H1 (cell line): Measurements from ENCODE around the gene GPR68. TPM values are rescaled to one million over a fixed set of nuclear protein-coding genes. Genes with fewer than 3 reads are reported as not detected.

Source experiments
- CTCF ChIA-PET: fragments of 300-600 bp; sonication (Branson Sonifier 250); formaldehyde crosslinking; loops from one replicate; lab custom pipeline; 2021; ENCODE audit not compliant: partially characterized antibody; lab: Charles Lee
- POLR2A ChIA-PET: fragments of 300-600 bp; sonication (Branson Sonifier 250); formaldehyde crosslinking; loops from one replicate; lab custom pipeline; 2021; ENCODE audit warnings: inconsistent platforms; ENCODE audit not compliant: partially characterized antibody; lab: Charles Lee
- DNase-seq, 2 experiments: peaks; one replicate each; pipeline versions ENCODE4 v3.0.0 to v3.0.0-alpha.2; 2010 to 2022; ENCODE audit warnings: low spot score in 2 of 2, low read depth in 1 of 2, mixed read lengths in 1 of 2
- FAIRE-seq: peaks from 2 replicates; lab custom pipeline; 2011; peaks lifted over from hg19 to GRCh38; lab: Jason Lieb, UNC
- H2AFZ ChIP-seq: 2 replicates; pipeline ENCODE4 v1.8.1; 2012; ENCODE audit warnings: low read length, inconsistent platforms
- H2AK5ac ChIP-seq: 2 replicates; pipeline ENCODE4 v1.6.1; 2013; ENCODE audit warnings: low read depth, low read length
- H2BK120ac ChIP-seq: replicated peaks from 2 replicates; pipeline ENCODE3; 2013; ENCODE audit warnings: low read depth, low read length, inconsistent platforms
- H2BK12ac ChIP-seq: 2 replicates; pipeline ENCODE4 v1.6.1; 2013; ENCODE audit warnings: low read depth, low read length
- H2BK15ac ChIP-seq: 2 replicates; pipeline ENCODE4 v1.6.1; 2013; ENCODE audit warnings: low read length
- H2BK20ac ChIP-seq: 2 replicates; pipeline ENCODE4 v1.6.1; 2013; ENCODE audit warnings: low read length
- H2BK5ac ChIP-seq: 2 replicates; pipeline ENCODE4 v1.6.1; 2013; ENCODE audit warnings: low read depth, low read length
- H3K14ac ChIP-seq: 2 replicates; pipeline ENCODE4 v1.6.1; 2013; ENCODE audit warnings: inconsistent platforms; ENCODE audit not compliant: insufficient read length
- H3K18ac ChIP-seq: 2 replicates; pipeline ENCODE4 v1.6.1; 2013; ENCODE audit warnings: low read length; ENCODE audit errors: extremely low read depth
- H3K23ac ChIP-seq: 2 replicates; pipeline ENCODE4 v1.6.1; 2013; ENCODE audit warnings: inconsistent platforms; ENCODE audit not compliant: insufficient read length
- H3K23me2 ChIP-seq: 2 replicates; pipeline ENCODE4 v1.6.1; 2013; ENCODE audit warnings: low read depth, low read length
- H3K27ac ChIP-seq: 2 replicates; pipeline ENCODE4 v1.6.1; 2011; ENCODE audit warnings: low read depth, low read length, inconsistent platforms
- H3K27me3 ChIP-seq, 4 experiments: replicated peaks in 1 of 4; 1 replicate in 1 of 4; 2 replicates in 3 of 4; pipeline versions ENCODE4 v1.6.1 to v1.8.1; 2011 to 2013; ENCODE audit warnings: low read length in 3 of 4, mild to moderate bottlenecking in 3 of 4, inconsistent platforms in 2 of 4, mixed read lengths in 2 of 4, moderate library complexity in 1 of 4; ENCODE audit not compliant: control insufficient read depth in 3 of 4, insufficient read depth in 3 of 4; ENCODE audit errors: extremely low read depth in 1 of 4
- H3K36me3 ChIP-seq, 4 experiments: 2 replicates each; pipeline versions ENCODE4 v1.6.1 to v1.8.1; 2011 to 2013; ENCODE audit warnings: mild to moderate bottlenecking in 4 of 4, low read length in 3 of 4, moderate library complexity in 2 of 4, control low read depth in 1 of 4, inconsistent platforms in 1 of 4; ENCODE audit not compliant: insufficient read depth in 4 of 4, control insufficient read depth in 2 of 4
- H3K4ac ChIP-seq: replicated peaks from 2 replicates; pipeline ENCODE3; 2013; ENCODE audit warnings: low read length, low read depth, mixed read lengths, inconsistent platforms; ENCODE audit not compliant: insufficient read length
- H3K4me1 ChIP-seq, 4 experiments: replicated peaks in 1 of 4; 1 replicate in 1 of 4; 2 replicates in 3 of 4; pipeline versions ENCODE4 v1.6.1 to v1.8.1; 2011 to 2013; ENCODE audit warnings: low read length in 3 of 4, inconsistent platforms in 2 of 4, mixed read lengths in 1 of 4; ENCODE audit not compliant: insufficient read depth in 4 of 4, control insufficient read depth in 3 of 4
- H3K4me2 ChIP-seq, 2 experiments: 2 replicates each; pipeline versions ENCODE4 v1.6.1 to v1.8.1; 2011 to 2013; ENCODE audit warnings: low read depth in 2 of 2, low read length in 2 of 2, control low read depth in 1 of 2, inconsistent platforms in 1 of 2, mild to moderate bottlenecking in 1 of 2; ENCODE audit not compliant: insufficient read depth in 1 of 2
- H3K4me3 ChIP-seq, 4 experiments: fragments of 200-600, 300-600 bp in 1 of 4; sonication (generic), shearing (Covaris generic), sonication (Bioruptor Twin) in 1 of 4; 2 replicates each; pipeline versions ENCODE4 v1.5.1 to v1.8.1; 2011 to 2016; ENCODE audit warnings: low read length in 4 of 4, low read depth in 3 of 4, control low read depth in 2 of 4, inconsistent platforms in 2 of 4, mild to moderate bottlenecking in 2 of 4, mixed read lengths in 1 of 4, moderate library complexity in 1 of 4; ENCODE audit not compliant: insufficient read depth in 2 of 4; ENCODE audit errors: extremely low read depth in 1 of 4
- H3K56ac ChIP-seq: replicated peaks from 2 replicates; pipeline ENCODE3; 2013; ENCODE audit warnings: low read depth, mild to moderate bottlenecking, mixed read lengths, low read length, inconsistent platforms; ENCODE audit not compliant: insufficient read length
- H3K79me1 ChIP-seq: 2 replicates; pipeline ENCODE4 v1.6.1; 2013; ENCODE audit warnings: low read depth, low read length, control low read depth
- H3K79me2 ChIP-seq, 2 experiments: 2 replicates each; pipeline versions ENCODE4 v1.6.1 to v1.8.1; 2012 to 2013; ENCODE audit warnings: low read length in 2 of 2, mild to moderate bottlenecking in 2 of 2, inconsistent platforms in 1 of 2; ENCODE audit not compliant: insufficient read depth in 2 of 2, control insufficient read depth in 1 of 2
- H3K9ac ChIP-seq, 4 experiments: replicated peaks in 1 of 4; 1 replicate in 1 of 4; 2 replicates in 3 of 4; pipeline versions ENCODE4 v1.6.1 to v1.8.1; 2011 to 2013; ENCODE audit warnings: low read depth in 3 of 4, low read length in 3 of 4, control low read depth in 2 of 4, mild to moderate bottlenecking in 2 of 4, moderate library complexity in 2 of 4, inconsistent platforms in 1 of 4; ENCODE audit errors: extremely low read depth in 1 of 4
- H3K9me3 ChIP-seq, 2 experiments: 2 replicates each; pipeline versions ENCODE4 v1.6.1 to v1.8.1; 2012 to 2013; ENCODE audit warnings: mild to moderate bottlenecking in 2 of 2, moderate library complexity in 2 of 2, control low read depth in 1 of 2, inconsistent platforms in 1 of 2, low read depth in 1 of 2, low read length in 1 of 2, mixed read lengths in 1 of 2; ENCODE audit not compliant: insufficient read depth in 2 of 2
- H4K20me1 ChIP-seq, 2 experiments: replicated peaks in 1 of 2; 2 replicates each; pipeline versions ENCODE3 to v1.8.1; 2011 to 2013; ENCODE audit warnings: inconsistent platforms in 2 of 2, low read length in 2 of 2, mild to moderate bottlenecking in 1 of 2; ENCODE audit not compliant: insufficient read depth in 2 of 2, control insufficient read depth in 1 of 2
- H4K5ac ChIP-seq: 2 replicates; pipeline ENCODE4 v1.6.1; 2013; ENCODE audit warnings: low read length, low read depth, mixed read lengths, inconsistent platforms; ENCODE audit not compliant: insufficient read length
- H4K8ac ChIP-seq: 2 replicates; pipeline ENCODE4 v1.8.0; 2013; ENCODE audit warnings: mild to moderate bottlenecking, moderate library complexity, low read length, inconsistent platforms; ENCODE audit not compliant: insufficient read depth; ENCODE audit errors: extremely low read depth
- H4K91ac ChIP-seq: replicated peaks from 2 replicates; pipeline ENCODE3; 2013; ENCODE audit warnings: low read length, mixed read lengths, inconsistent platforms; ENCODE audit not compliant: insufficient read length
- BRCA1 ChIP-seq: IDR thresholded peaks from 2 replicates; pipeline ENCODE4 v1.6.1; 2012; ENCODE audit warnings: low read depth, low read length, improper control_type of control experiment
- CBX8 ChIP-seq: fragments of 300-800, 300-1000 bp; sonication (generic); IDR thresholded peaks from 2 replicates; pipeline ENCODE4 v1.7.1; 2016; ENCODE audit warnings: low read depth, low read length, borderline replicate concordance
- CREB1 ChIP-seq: IDR thresholded peaks from 2 replicates; pipeline ENCODE4 v1.6.1; 2012; ENCODE audit warnings: inconsistent platforms
- CTCF ChIP-seq, 3 experiments: IDR thresholded peaks; 1 replicate in 2 of 3; 2 replicates in 1 of 3; pipeline versions ENCODE4 v1.5.1 to v1.6.1; 2011; ENCODE audit warnings: low read length in 3 of 3, mild to moderate bottlenecking in 3 of 3, inconsistent platforms in 2 of 3, low read depth in 1 of 3, moderate library complexity in 1 of 3; ENCODE audit not compliant: insufficient read depth in 1 of 3; ENCODE audit errors: control extremely low read depth in 1 of 3
- GTF2F1 ChIP-seq: IDR thresholded peaks from 2 replicates; pipeline ENCODE4 v1.6.1; 2012; ENCODE audit warnings: low read depth, low read length, improper control_type of control experiment, borderline replicate concordance
- HDAC6 ChIP-seq: IDR thresholded peaks from one replicate; pipeline ENCODE4 v1.7.1; 2012; ENCODE audit warnings: low read depth, mild to moderate bottlenecking, inconsistent platforms, low read length, moderate library complexity
- KDM4A ChIP-seq: IDR thresholded peaks from one replicate; pipeline ENCODE4 v1.7.1; 2012; ENCODE audit warnings: low read depth, mild to moderate bottlenecking, moderate library complexity, low read length, inconsistent platforms; ENCODE audit not compliant: severe bottlenecking
- RAD21 ChIP-seq, 2 experiments: IDR thresholded peaks in 1 of 2; conservative IDR thresholded peaks in 1 of 2; 2 replicates each; pipeline ENCODE4 v1.6.1; 2011; ENCODE audit warnings: low read depth in 2 of 2, low read length in 2 of 2, improper control_type of control experiment in 1 of 2, inconsistent platforms in 1 of 2, mild to moderate bottlenecking in 1 of 2, moderate library complexity in 1 of 2
- SP2 ChIP-seq: IDR thresholded peaks from 2 replicates; pipeline ENCODE4 v1.6.1; 2012; ENCODE audit warnings: mild to moderate bottlenecking, low read length, inconsistent platforms
- SP4 ChIP-seq: IDR thresholded peaks from 2 replicates; pipeline ENCODE4 v1.6.1; 2012; ENCODE audit warnings: low read length, inconsistent platforms
- SUZ12 ChIP-seq: fragments of 200-600 bp; sonication (generic); IDR thresholded peaks from 2 replicates; pipeline ENCODE4 v1.6.1; 2012; ENCODE audit warnings: mild to moderate bottlenecking, inconsistent platforms, low read length, moderate library complexity, mixed read lengths
- TBP ChIP-seq: IDR thresholded peaks from 2 replicates; pipeline ENCODE4 v1.6.1; 2011; ENCODE audit warnings: low read depth, low read length, improper control_type of control experiment
- YY1 ChIP-seq: IDR thresholded peaks from 2 replicates; pipeline ENCODE4 v1.6.1; 2011; ENCODE audit warnings: low read depth, mild to moderate bottlenecking, low read length
- WGBS, 2 experiments: shearing (Covaris generic) in 1 of 2; methylation state at CpG; one replicate each; pipeline versions ENCODE4 v1.1.6 to v1.1.7; 2013 to 2015; ENCODE audit warnings: low lambda C conversion rate in 2 of 2, mixed read lengths in 2 of 2, inconsistent platforms in 1 of 2, low coverage in 1 of 2, missing lambda C conversion rate in 1 of 2; ENCODE audit not compliant: insufficient replicate concordance in 2 of 2, insufficient coverage in 1 of 2, insufficient read length in 1 of 2; ENCODE audit errors: extremely low coverage in 1 of 2, missing lambda C conversion rate in 1 of 2; 5-methylcytosine and 5-hydroxymethylcytosine counted together
- polyA plus RNA-seq, 7 experiments: library from polyadenylated mRNA; depleted of rRNA in 3 of 7; stranded (reverse) in 5 of 7; unstranded in 2 of 7; fragments of >200 nt in 5 of 7; fragments of 200-250 nt in 2 of 7; gene quantifications; 1 replicate in 5 of 7; 2 replicates in 1 of 7; 4 replicates in 1 of 7; pipeline versions ENCODE4 v1.2.1 to v1.2.3, GENCODE V29; 2011 to 2013; ENCODE audit warnings: missing spikeins in 2 of 7, mixed read lengths in 2 of 7
- total RNA-seq: library from RNA; stranded (reverse); fragmentation: NEBNext Ultra II Directional; extraction: Animal tissue kit (Norgen Biotek cat#: 25700); gene quantifications from 2 replicates; pipeline ENCODE4 v1.2.1, GENCODE V29; 2021

Gene GPR68
- total and polyA plus RNA-seq, 2 of the 8 experiments (the other 6 are each of a cell fraction or from before 2014, with no cell fraction given) = 0.22 to 0.76 TPM

- Histone ChIP-seq H3K36me3 (peaks cover 8 to 58% (median 42%) of the 10 kb centered on the region in 4 experiments; a peak in 7 of 8 replicates), H3K14ac (no peak overlapping the region), H4K20me1 (peaks cover 2 to 3% of the 10 kb centered on the region in 2 experiments), H3K4ac (no peak overlapping the region), H2BK5ac (no peak overlapping the region), H3K9me3 (no peaks in the 10 kb centered on the region), H2BK15ac (no peak overlapping the region), H3K23me2 (no peaks in the 10 kb centered on the region), H3K4me3 (no peak overlapping the region), H3K79me1 (no peaks in the 10 kb centered on the region), H2BK12ac (no peak overlapping the region), H3K56ac (no peak overlapping the region), H4K8ac (no peak overlapping the region), H2BK120ac (no peak overlapping the region), H3K18ac (no peak overlapping the region), H3K4me2 (no peak overlapping the region), H2AFZ (no peak overlapping the region), H2AK5ac (no peak overlapping the region), H3K27me3 (no peaks in the 10 kb centered on the region), H3K4me1 (no peaks in the 10 kb centered on the region), H3K23ac (no peak overlapping the region), H4K5ac (no peak overlapping the region), H2BK20ac (no peak overlapping the region), H4K91ac (no peak overlapping the region), H3K27ac (no peak overlapping the region), H3K79me2 (no peaks in the 10 kb centered on the region), H3K9ac (no peak overlapping the region)
- CTCF ChIA-PET = interaction anchor here (0.9 to 3.0 kb wide), 7 partner anchors 9 to 108 kb away, joined by 3 to 17 read pairs (median 7); no protein-coding TSS in a partner anchor
- WGBS, 2 experiments = 81% methylated on average over 5 of the region's 5 CpGs; no CpG with 5 or more reads in 1 of the 2 experiments
- FAIRE-seq (no peak), DNase-seq (no peak)
- POLR2A ChIA-PET = no interaction called here
- TF ChIP-seq CBX8 (no peak), KDM4A (no peak), YY1 (no peak), RAD21 (IDR thresholded peaks at IDR 0.05 in 1 of 2, conservative IDR thresholded peaks at IDR 0.05 in 1 of 2; ENCODE audit: low read depth in 2 of 2, low read length in 2 of 2) (no peak), HDAC6 (no peak), BRCA1 (no peak), TBP (no peak), SP2 (no peak), SUZ12 (no peak), CREB1 (no peak), GTF2F1 (no peak), CTCF (IDR thresholded peaks at IDR 0.05; ENCODE audit: control extremely low read depth in 1 of 3, insufficient read depth in 1 of 3, low read depth in 1 of 3, low read length in 3 of 3) (no peak), SP4 (no peak)
These were observed 33.8 kb upstream of the GPR68 start for GRCh38 chr14:91278383-91278715.
